Adrenal gland (tissue), 5 donors: ENCODE measurements around the gene POP7.

Source experiments
- POLR2A ChIP-seq, 2 donors: fragments of 450-650 bp; IDR thresholded peaks; one replicate each; pipeline ENCODE4 v1.6.1; 2017; ENCODE audit warnings: antibody characterized with exemption in 2 of 2, mild to moderate bottlenecking in 2 of 2, moderate library complexity in 1 of 2
- TF ChIP-seq, protein P1 (sequence below), 6 experiments: fragments of 450-650 bp in 4 of 6; fragments of 200-600 bp in 2 of 6; sonication (generic) in 1 of 6; IDR thresholded peaks; 1 replicate in 5 of 6; 2 replicates in 1 of 6; pipeline versions ENCODE4 v1.5.1 to v1.8.0; 2016 to 2021; ENCODE audit warnings: antibody characterized with exemption in 6 of 6, mild to moderate bottlenecking in 2 of 6, moderate library complexity in 1 of 6
- donor health status: DM: no; HTN: no; CAD: no.

DNA sequence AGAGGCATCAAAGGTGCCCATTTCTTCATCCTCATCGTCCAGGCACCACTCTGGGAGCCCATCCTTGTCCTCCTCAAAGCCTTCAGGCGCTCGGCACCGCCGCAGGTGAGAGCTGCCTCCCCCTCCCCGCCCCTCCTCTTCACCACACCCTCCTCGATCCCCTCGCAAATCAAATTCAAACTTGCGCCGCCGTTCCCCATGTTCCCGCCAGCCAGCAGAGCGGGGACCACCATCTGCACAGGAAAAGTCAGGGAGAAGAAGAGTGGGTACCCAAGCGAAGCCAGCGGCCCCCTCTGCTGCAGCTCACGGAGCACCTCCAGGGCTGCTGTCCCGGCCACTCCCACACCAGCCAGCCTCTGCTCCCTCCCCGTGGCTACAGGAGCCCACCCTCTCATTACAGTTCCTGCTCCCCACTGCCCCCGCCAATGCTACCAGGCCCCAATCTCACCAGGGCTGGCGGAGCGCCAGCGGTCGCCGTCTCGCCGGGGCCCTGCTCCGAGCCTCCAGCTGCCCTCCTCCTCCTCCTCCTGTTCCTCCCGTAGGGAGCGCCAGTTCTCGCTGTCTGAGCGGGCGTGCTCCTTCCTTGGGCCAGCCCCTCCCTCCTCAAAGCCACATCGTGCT lies 19.6 kb upstream of the POP7 start:
- TF ChIP-seq POLR2A (IDR thresholded peaks at IDR 0.05), result no peak
- TF ChIP-seq, protein P1, sequence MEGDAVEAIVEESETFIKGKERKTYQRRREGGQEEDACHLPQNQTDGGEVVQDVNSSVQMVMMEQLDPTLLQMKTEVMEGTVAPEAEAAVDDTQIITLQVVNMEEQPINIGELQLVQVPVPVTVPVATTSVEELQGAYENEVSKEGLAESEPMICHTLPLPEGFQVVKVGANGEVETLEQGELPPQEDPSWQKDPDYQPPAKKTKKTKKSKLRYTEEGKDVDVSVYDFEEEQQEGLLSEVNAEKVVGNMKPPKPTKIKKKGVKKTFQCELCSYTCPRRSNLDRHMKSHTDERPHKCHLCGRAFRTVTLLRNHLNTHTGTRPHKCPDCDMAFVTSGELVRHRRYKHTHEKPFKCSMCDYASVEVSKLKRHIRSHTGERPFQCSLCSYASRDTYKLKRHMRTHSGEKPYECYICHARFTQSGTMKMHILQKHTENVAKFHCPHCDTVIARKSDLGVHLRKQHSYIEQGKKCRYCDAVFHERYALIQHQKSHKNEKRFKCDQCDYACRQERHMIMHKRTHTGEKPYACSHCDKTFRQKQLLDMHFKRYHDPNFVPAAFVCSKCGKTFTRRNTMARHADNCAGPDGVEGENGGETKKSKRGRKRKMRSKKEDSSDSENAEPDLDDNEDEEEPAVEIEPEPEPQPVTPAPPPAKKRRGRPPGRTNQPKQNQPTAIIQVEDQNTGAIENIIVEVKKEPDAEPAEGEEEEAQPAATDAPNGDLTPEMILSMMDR (IDR thresholded peaks at IDR 0.05), result no peak
